Activated T-helper 17 cell treated with anti-CD3 and anti-CD28 coated beads, Interleukin-2, amount 50 U/mL, for 72 hours (primary cell): ENCODE data around the gene MCL1. TPM values are rescaled to one million over a fixed set of nuclear protein-coding genes. Genes with fewer than 3 reads are reported as not detected.
"Not testable (repeated sequence)": the region's sequence is repeated elsewhere in the genome, so short reads cannot be mapped to it uniquely, and the experiment has no call there.

Experiments
- ATAC-seq: fragments of 150-1000 bp; cut with Tn5 transposase; replicated peaks from 2 replicates; pipeline ENCODE4 v1.10.0; 2021; ENCODE audit warnings: mild to moderate bottlenecking, moderate library complexity
- H3K27ac Mint-ChIP-seq: one replicate; pipeline ENCODE4 v1.8.0; 2022; ENCODE audit warnings: mixed read lengths
- H3K27me3 Mint-ChIP-seq: one replicate; pipeline ENCODE4 v1.8.0; 2022; ENCODE audit warnings: mixed read lengths
- H3K36me3 Mint-ChIP-seq: one replicate; pipeline ENCODE4 v1.8.0; 2022; ENCODE audit warnings: low read depth, mild to moderate bottlenecking, mixed read lengths
- H3K4me1 Mint-ChIP-seq: one replicate; pipeline ENCODE4 v1.8.0; 2022; ENCODE audit warnings: mixed read lengths
- H3K4me3 Mint-ChIP-seq: one replicate; pipeline ENCODE4 v1.8.0; 2022; ENCODE audit warnings: mild to moderate bottlenecking, mixed read lengths
- H3K9me3 Mint-ChIP-seq: one replicate; pipeline ENCODE4 v1.8.0; 2022; ENCODE audit warnings: mixed read lengths
- total RNA-seq, 2 donors: library from RNA; stranded (reverse); gene quantifications; one replicate each; pipeline ENCODE4 v1.2.3, GENCODE V29; 2022

Gene MCL1
- 100 to 1,000 TPM; 235 to 351 TPM for total RNA-seq

- Mint-ChIP-seq H3K36me3 (peaks cover 53% of the 10 kb centered on the region), H3K27me3 (no peaks in the 10 kb centered on the region), H3K4me1 (peaks cover 7% of the 10 kb centered on the region), H3K27ac (peak within 1 kb of the TSS; percentile 98), H3K4me3 (peak within 1 kb of the TSS; percentile 98), H3K9me3 (no peaks in the 10 kb centered on the region)
- ATAC-seq: peak; percentile 89
These were observed at the start of gene MCL1 for GRCh38 chr1:150579110-150579944. TSS of gene MCL1 (minus strand) at chr1:150579610. CDS start at chr1:150579530, 80 bp downstream.

- H3K4me1 Mint-ChIP-seq: peaks cover 40% of the 10 kb centered on the region
- H3K4me3 Mint-ChIP-seq: no peak overlapping the region
- no peaks in the 10 kb centered on the region for H3K36me3 Mint-ChIP-seq
- no peaks in the 10 kb centered on the region for H3K9me3 Mint-ChIP-seq
- H3K27me3 Mint-ChIP-seq: no peaks in the 10 kb centered on the region
- H3K27ac Mint-ChIP-seq: no peak overlapping the region
- no peak for ATAC-seq
These were observed 49.3 kb upstream of the MCL1 start for GRCh38 chr1:150628766-150629114.

GRCh38 chr1:150627826-150628410 is 48.5 kb upstream of the MCL1 start:
- Mint-ChIP-seq H3K27ac (no peak overlapping the region), H3K36me3 (no peaks in the 10 kb centered on the region), H3K4me1 (peaks cover 46% of the 10 kb centered on the region), H3K9me3 (no peaks in the 10 kb centered on the region), H3K4me3 (no peak overlapping the region), H3K27me3 (no peaks in the 10 kb centered on the region)
- ATAC-seq: no peak

GRCh38 chr1:150626150-150626549 is 46.7 kb upstream of the MCL1 start:
- Mint-ChIP-seq H3K27me3 (no peaks in the 10 kb centered on the region), H3K9me3 (no peaks in the 10 kb centered on the region), H3K4me3 (no peak overlapping the region), H3K27ac (peak overlapping the region; percentile 90), H3K36me3 (no peaks in the 10 kb centered on the region), H3K4me1 (peaks cover 53% of the 10 kb centered on the region)
- peak; percentile 15 for ATAC-seq

- H3K9me3 Mint-ChIP-seq, H3K4me3 Mint-ChIP-seq, H3K27me3 Mint-ChIP-seq, H3K36me3 Mint-ChIP-seq: not testable (repeated sequence)
- ATAC-seq: peak; percentile 7
- Mint-ChIP-seq H3K27ac (peak overlapping the region; percentile 90), H3K4me1 (peaks cover 55% of the 10 kb centered on the region)
These were observed 45.1 kb upstream of the MCL1 start for GRCh38 chr1:150624546-150624945.

- peak overlapping the region; percentile 90 for H3K27ac Mint-ChIP-seq
- not testable (repeated sequence) for H3K9me3 Mint-ChIP-seq
These were observed 44.7 kb upstream of the MCL1 start for GRCh38 chr1:150624134-150624533.

GRCh38 chr1:150622303-150622975 is 43.0 kb upstream of the MCL1 start:
- Mint-ChIP-seq H3K27me3 (no peaks in the 10 kb centered on the region), H3K27ac (peak overlapping the region; percentile 77), H3K4me1 (peaks cover 51% of the 10 kb centered on the region), H3K4me3 (no peak overlapping the region), H3K36me3 (peaks cover 2% of the 10 kb centered on the region), H3K9me3 (no peaks in the 10 kb centered on the region)
- ATAC-seq: no peak

More at GRCh38 chr1:150624134-150624533, 44.7 kb upstream of the MCL1 start:
- H3K27me3 Mint-ChIP-seq, H3K4me3 Mint-ChIP-seq, H3K36me3 Mint-ChIP-seq: not testable (repeated sequence)
- ATAC-seq: peak; percentile 11
- H3K4me1 Mint-ChIP-seq: peaks cover 60% of the 10 kb centered on the region

GRCh38 chr1:150621497-150622302 is 42.3 kb upstream of the MCL1 start:
- H3K27me3 Mint-ChIP-seq: no peaks in the 10 kb centered on the region

GRCh38 chr1:150620919-150621318 is 41.5 kb upstream of the MCL1 start:
- Mint-ChIP-seq H3K4me1 (peaks cover 57% of the 10 kb centered on the region), H3K4me3 (peak overlapping the region; percentile 58), H3K36me3 (peaks cover 17% of the 10 kb centered on the region), H3K27ac (peak overlapping the region; percentile 78), H3K27me3 (no peaks in the 10 kb centered on the region), H3K9me3 (no peaks in the 10 kb centered on the region)
- no peak for ATAC-seq

More at GRCh38 chr1:150621497-150622302, 42.3 kb upstream of the MCL1 start:
- ATAC-seq: no peak
- no peak overlapping the region for H3K4me3 Mint-ChIP-seq
- peaks cover 9% of the 10 kb centered on the region for H3K36me3 Mint-ChIP-seq
- H3K4me1 Mint-ChIP-seq: peaks cover 53% of the 10 kb centered on the region
- peak overlapping the region; percentile 77 for H3K27ac Mint-ChIP-seq
- no peaks in the 10 kb centered on the region for H3K9me3 Mint-ChIP-seq

- H3K27me3 Mint-ChIP-seq: no peaks in the 10 kb centered on the region
- peaks cover 57% of the 10 kb centered on the region for H3K4me1 Mint-ChIP-seq
- H3K36me3 Mint-ChIP-seq: peaks cover 28% of the 10 kb centered on the region
- H3K27ac Mint-ChIP-seq: peak overlapping the region; percentile 78
- H3K9me3 Mint-ChIP-seq: no peaks in the 10 kb centered on the region
- no peak for ATAC-seq
- H3K4me3 Mint-ChIP-seq: peak overlapping the region; percentile 58
These were observed 40.4 kb upstream of the MCL1 start for GRCh38 chr1:150619576-150620509.

- peak overlapping the region; percentile 83 for H3K4me3 Mint-ChIP-seq
- H3K27me3 Mint-ChIP-seq: no peaks in the 10 kb centered on the region
- ATAC-seq: peak; percentile 27
These were observed 36.2 kb upstream of the MCL1 start for GRCh38 chr1:150615346-150616201.

GRCh38 chr1:150613061-150613920 is 33.9 kb upstream of the MCL1 start:
- H3K36me3 Mint-ChIP-seq: peaks cover 71% of the 10 kb centered on the region
- peak overlapping the region; percentile 98 for H3K27ac Mint-ChIP-seq
- peak; percentile 68 for ATAC-seq
- H3K4me3 Mint-ChIP-seq: peak overlapping the region; percentile 83
- H3K27me3 Mint-ChIP-seq: no peaks in the 10 kb centered on the region
- H3K4me1 Mint-ChIP-seq: peaks cover 41% of the 10 kb centered on the region
- H3K9me3 Mint-ChIP-seq: no peaks in the 10 kb centered on the region

More at GRCh38 chr1:150615346-150616201, 36.2 kb upstream of the MCL1 start:
- Mint-ChIP-seq H3K27ac (peak overlapping the region; percentile 97), H3K4me1 (peaks cover 53% of the 10 kb centered on the region), H3K9me3 (no peaks in the 10 kb centered on the region), H3K36me3 (peaks cover 65% of the 10 kb centered on the region)
